HG02870 (cell line): ENCODE measurements around the gene ZCCHC2.

Experiments
- ATAC-seq: cut with Tn5 transposase; IDR thresholded peaks from one replicate; pipeline ENCODE4 v1.9.1; 2021; ENCODE audit warnings: mild to moderate bottlenecking, moderate library complexity; ENCODE audit not compliant: unreplicated experiment

The ZCCHC2 gene

DNA sequence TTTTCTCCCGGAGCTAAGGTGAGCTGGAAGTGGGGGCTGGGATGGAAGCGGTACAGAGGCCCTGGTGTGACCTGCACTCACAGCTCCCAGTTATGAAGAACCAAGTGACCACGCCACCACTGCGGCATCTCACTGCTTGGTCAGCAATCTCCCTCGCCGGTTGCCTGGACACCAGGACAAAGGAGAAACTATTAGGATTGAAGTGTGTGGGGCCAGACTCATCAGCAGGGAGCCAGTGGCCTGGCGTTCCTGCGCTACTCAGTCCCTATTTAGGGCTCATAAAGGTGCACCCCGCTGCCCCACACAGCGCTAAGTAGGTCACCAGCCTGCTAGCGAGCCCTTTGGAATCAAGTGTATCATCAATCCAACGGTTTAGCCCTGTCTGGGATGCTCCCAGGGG is 82.9 kb downstream of the ZCCHC2 start:
- ATAC-seq, result no peak

DNA sequence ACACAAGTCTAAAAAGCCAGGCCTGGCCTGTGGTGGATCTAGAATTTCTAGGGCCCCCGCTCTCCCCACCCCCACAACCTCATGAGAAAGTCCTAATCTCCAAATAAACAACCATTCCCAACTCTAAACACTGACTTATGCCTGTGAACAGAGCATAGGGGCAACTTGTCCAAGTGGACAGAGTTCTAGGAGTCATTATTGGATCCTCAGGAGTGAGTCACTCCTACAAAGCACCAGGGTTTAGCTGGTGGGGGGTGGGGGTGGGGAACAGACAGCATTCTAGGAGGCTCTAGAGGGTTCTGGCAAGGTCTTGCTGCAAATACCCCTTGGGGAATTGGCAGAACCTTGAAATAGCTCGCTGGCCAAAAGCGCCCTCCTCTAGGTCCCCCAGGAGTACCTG is 83.3 kb downstream of the ZCCHC2 start:
- no peak for ATAC-seq

DNA sequence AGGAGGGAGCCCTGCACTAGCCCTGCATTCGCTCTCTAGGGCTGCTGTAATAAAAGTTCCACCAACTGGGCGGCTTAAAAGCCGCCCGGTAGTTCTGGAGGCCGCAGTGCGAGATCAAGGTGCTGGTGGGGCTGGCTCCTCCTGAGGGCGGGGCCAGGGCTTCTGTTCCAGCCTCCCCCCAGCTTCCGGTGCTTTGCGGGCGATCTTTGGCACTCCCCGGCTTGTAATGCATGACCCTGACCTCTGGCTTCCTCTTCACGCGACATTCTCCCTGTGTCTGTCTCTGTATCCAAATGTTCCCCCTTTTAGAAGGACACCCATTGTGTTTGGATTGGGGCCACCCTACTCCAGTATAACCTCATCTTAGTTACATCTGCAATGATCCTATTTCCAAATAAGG is 84.5 kb downstream of the ZCCHC2 start:
- ATAC-seq, result no peak

DNA sequence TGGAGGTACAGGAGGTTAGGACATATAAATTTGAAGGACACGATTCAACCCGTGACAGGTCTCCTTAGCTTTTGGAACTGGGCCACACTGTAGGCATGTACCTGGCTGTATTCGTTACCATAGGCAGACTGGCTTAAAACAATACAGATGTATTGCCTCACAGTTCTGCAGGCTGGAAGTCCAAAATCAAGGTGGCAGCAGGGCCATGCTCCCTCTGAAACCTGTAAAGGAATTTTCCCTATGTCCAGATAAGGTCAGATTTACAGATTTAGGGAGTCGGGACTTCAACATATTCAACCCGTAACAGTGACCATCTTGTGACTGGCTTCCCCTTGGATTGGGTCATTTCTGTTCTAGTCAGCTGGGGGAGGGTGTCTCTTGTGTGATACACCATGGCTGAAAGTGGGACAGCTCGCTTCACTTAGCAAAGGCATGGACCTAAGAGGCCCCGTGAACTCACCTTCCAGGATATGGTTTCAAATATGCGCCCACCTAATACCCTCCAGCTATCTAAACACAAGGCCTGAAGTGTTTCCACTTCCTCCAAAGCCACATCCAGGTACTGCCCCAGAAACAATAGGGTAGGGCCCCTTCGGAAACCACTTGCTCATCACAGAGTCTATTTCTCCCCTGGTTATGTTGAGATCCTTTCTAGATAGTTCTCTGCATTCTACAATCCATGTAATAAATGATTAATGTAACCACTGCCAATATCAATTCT is 85.0 kb downstream of the ZCCHC2 start:
- no peak for ATAC-seq

DNA sequence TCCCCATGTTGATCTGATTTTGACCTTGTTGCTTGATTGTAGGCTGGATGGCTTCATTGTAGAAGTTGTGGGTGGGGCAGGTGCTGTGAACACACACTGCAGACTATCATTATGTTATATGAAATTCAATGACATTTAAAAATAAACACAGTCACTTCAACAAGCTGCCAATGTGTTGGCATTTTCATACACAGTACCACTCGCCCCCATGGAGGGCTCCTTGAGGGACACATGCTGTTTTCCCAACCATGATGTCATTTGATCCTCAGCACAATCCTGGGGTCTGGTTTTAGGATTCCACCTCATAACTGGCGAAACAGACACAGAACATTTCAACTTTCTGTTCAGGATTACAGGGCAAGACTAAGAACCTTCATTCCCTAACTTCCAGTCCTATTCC is 86.9 kb downstream of the ZCCHC2 start:
- ATAC-seq, result no peak

DNA sequence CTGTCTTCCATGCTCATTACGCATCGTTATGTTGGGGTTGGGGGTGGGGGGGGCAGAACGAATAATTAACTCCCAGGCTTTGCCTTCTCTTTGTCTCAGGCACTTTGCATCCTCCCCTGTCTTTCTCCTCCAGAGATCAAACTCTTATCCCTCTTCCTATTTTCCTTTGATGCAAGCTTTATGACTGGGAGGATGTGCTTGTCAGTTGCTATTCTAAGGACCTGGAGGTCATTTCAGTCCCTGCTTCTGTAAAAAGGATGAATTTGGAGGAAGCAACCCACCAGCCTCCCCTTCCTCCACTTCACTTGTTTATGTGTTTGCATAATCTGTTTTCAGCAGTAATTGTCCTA is 87.5 kb downstream of the ZCCHC2 start:
- no peak for ATAC-seq

DNA sequence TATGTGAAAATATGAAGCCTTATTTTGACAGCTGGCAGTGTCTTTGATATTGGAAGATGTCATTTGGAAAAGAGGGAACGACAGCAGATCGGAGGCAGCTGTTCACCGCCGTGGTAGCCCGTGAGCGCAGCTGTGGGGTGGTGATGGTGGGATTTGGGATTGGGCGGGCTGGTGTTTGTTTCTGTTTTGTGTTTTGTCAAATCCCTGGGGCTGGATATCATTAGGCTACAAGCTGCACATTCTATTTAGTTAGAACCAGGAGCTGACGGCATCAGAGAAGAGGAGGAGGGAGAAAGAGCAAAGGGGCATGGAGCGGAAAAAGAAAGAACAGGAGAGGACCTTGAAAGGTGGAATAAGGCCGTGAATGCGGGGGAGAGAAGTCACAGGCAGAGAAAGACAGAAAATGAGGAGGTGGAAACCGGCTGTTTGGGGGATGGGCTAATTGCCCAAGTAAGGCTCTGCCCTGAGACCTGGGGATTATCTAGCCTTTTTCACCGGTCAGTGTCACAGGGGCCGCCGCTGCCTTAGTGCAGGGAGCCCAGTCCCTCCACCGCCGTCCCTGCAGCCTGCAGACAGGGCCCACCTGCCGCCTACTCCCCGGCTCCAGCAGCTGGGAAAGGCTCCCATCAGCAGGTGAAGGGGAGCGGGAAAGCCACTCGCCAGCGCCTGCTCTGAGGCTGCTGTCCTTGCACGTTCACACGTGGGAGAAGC is 88.0 kb downstream of the ZCCHC2 start:
- ATAC-seq, result no peak

DNA sequence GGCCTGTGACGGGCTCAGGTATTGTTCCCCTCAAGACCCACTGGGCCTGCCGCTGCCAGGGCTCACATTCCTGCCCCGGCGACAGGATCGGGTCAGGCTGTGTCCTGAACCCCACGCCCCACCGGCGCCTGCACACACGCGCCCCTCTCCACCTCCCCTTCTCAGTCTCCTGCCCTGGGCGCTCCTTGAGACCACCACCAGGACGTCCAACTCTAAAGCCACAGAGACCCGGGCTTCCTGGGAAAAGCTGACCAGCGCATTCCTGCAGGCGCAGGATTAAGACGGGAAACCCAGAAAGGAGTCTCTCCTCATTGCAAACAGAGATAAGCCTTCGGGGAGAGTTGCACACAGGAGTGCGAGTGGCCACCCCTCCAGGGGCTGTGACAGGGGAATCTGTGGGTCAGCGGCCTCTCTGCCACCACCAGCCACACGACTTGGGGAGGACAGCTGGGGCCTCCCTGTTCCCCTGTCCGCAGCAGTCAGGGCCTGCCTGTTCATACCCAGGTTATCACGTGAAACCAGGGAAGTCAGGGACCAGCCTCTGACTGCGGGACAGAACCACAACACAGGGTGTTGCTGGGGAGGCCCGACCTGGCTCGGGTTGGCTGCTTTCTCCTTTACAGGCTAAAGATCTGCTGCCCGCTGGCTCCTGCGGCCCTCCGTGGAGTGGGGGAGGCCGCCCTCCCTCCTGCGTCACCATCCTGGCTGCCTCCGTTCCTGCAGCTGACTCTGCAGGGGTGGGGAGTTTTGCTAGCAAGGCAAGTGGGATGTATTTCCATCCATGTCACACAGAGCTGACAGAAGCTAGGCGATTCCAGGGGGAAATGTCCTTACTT is 88.8 kb downstream of the ZCCHC2 start:
- no peak for ATAC-seq

DNA sequence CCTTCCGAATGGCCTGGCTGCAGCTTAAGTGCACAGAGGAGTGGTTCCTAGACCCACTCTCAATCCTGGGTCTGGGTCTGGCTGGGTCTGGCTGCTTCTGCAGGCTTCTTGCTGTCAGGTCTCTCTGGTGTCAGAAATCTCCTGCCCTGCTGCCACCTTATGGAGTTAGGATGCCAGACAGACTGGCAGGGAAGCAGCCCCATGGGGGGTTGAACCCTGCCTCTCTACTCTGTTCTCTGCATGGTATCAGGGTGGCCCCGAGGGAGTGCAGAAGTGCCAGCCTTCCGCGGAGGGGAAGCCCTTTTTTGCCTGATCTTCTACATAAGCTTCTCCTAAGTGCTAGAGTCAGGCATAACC is 89.4 kb downstream of the ZCCHC2 start:
- ATAC-seq, result no peak

DNA sequence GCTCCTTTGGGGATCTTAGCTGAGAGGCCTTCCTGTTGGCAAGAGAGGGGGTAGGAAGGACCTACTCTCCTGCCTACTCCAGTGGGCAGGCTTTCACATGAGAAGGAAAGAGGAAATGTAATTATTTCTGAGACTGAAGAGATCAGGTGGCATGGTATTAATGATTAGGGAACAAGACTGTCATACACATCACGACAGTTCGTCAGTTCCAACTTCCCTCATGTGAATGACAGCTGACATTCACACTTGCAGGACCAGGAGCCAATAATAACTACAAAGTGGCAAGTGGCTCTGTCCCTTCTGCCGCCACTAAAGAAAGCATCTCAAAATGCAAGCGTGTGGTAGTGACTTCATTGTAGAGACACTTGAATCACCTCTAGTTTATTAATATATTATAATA is 90.0 kb downstream of the ZCCHC2 start:
- ATAC-seq, result no peak

DNA sequence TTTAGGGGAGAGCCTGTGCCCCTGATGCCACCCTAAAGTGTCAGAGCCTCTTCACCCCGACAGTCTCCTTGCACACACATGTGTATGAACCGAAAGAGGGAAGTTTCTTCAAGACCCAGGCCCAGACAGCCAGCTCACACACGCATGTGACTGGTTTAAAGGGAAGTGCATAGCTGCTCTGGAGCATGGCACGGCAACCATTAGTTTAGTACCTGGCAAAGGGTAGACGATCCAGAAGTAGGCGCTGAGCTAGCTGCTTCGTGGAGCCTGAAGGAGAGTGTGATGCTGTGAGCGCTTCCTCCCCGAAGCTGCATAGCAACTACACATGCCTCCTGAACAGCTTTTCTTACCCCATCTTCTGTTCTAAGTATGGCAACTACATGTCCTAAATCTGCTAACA is 91.7 kb downstream of the ZCCHC2 start:
- no peak for ATAC-seq

DNA sequence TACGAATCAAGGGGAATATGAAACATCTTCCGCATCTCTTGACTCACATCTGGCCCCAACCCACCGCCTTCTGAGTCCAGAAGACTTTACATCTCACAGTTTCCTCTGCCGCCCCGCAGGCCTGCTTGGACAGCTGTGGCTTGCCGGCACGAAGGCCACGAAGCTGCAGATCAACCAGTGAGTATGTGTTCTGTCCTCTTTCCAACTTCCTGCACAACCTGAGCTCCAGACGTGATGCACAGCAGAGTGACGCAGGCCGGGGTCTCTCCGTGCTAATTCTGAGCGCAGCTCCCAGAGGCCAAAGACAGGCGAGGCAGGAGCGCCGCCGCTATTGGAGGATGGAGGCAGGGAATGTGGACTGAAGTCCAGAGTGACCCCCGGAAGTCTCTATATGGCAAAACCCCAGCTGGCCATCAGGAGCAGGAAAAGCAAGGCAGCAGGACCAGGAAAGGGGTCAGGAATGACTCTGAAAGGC is 93.5 kb downstream of the ZCCHC2 start:
- ATAC-seq, result no peak

DNA sequence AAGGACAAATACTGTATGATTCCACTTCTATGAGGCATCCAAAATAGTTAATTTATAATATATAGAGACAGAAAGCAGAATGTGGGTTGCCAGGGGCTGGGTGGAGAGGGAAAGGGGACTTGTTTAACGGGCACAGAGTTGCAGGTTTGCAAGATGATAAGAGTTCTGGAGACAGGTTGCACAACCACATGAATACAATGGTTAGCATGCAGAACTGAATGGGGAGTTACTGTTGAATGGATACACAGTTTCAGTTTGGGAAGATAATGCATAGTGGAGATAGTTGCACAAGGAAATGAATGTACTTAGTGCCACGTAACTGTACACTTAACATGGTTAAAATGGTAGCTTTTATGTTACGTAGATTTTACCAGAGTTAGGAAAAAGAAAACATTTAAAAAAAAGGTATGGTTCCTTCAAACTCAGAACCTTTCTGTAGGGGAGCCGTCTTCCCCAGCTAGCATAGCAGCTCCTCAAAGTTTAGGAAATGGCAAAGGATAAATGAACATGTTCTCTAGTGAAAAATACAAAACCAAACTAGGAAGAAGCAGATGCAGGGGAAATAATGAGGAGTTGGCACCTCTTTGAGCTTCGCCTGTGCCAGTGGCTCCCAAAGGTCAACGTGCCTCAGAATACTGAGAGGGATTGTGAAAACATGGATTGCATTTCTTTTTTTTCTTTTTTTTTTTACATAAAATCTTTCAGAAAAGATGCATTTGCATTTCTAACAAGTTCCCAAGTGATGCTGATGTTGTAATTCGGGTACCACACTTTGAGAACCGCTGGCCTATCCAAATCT is 95.2 kb downstream of the ZCCHC2 start:
- no peak for ATAC-seq

DNA sequence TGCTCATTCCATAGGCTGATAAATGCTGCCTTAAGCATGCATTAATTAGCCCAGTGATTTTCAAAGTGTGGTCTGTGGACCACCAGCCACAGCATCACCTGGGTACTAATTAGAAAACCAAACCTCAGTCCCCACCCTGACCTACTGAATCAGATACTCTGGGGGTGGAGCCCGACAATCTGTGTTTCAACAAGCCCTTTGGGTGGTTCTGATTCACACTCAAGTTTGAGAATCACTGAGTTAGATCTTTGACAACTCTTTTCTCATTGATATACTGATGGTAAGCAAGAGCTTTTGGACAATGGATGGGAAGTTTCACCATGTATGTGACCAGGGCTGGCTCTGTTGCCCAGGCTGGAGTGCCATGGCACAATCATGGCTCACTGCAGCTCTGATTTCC is 95.9 kb downstream of the ZCCHC2 start:
- ATAC-seq, result no peak

DNA sequence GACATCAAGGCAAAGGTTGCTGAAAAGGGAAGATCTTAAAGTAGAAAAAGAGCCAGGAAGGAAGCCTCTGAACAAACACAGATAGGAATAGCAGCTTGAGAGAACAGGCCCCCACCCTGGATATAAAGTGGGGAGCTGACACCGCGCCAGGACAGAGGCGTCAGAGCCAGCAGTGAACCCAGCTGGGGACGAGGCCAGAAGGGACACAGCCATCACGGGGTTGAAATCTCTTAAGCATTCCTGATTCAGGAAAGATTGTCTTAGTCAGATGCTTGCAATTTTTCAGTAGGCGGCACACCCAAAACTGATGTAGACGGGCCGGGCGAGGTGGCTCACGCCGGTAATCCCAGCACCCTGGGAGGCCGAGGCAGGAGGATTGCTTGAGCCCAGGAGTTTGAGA is 98.7 kb downstream of the ZCCHC2 start:
- ATAC-seq, result no peak

DNA sequence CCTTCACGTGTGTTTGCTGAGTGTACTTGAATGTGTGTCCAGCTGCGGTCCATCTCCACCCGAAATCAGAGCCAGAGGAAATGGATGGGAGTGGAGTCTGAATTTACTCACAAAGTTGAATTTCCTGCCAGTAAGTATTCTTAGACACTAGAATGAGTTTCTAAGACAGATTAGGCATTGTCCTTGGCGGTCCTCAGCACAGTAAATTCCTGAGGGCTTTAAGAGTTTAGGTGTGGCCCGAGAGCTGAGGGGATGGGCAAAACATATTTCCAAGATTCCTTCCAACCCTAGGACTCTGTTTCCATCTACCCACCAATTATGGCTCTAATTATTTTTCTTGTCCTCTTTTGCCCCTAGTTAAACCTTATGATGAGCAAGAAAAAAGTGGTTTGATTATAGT is 102.2 kb downstream of the ZCCHC2 start:
- ATAC-seq, result no peak
